ENCODE results near the gene XRRA1.
"Not testable (repeated sequence)": the region's sequence is repeated elsewhere in the genome, so short reads cannot be mapped to it uniquely, and the experiment has no call there.

XRRA1 gene

DNA sequence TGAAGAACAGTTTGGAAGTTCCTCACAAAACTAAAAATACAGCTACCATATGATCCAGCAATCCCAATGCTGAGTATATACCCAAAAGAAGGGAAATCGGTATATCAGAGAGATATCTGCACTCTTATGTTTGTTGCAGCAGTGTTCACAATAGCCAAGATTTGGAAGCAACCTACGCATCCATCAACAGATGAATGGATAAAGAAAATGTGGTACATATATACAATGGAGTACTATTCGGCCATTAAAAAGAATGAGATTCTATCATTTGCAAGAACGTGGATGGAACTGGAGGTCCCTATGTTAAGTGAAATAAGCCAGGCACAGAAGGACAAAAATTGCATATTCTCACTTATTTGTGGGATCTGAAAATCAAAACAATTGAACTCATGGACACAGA, 46.5 kb downstream of the XRRA1 start:
- no peak for DNase-seq (ENCODE audit: low read depth in 2 of 2)

DNA sequence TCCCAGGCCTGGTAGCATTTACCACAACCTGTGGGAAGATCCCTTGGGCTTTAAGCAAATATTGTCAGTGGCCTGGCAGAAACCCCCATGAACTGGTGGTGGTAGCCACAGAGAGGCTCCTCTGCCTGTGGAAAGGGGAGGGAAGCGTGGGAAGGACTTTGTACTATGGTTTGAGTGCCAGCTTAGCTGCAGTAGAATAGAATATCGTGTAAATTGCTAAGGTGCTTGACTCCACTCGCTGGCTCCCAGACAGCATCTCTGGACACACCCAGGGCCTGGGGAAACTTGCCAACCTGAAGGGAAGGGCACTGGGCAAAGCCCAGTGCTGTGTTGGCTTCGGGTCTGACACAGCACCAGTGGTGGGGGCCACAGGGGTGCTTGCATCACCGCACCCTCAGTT, 52.6 kb downstream of the XRRA1 start:
- DNase-seq (ENCODE audit: low read depth in 2 of 2), result no peak

GRCh38 chr11:74895340-74896116, 53.4 kb downstream of the XRRA1 start:
- no peak for DNase-seq (ENCODE audit: low read depth in 2 of 2)

DNA sequence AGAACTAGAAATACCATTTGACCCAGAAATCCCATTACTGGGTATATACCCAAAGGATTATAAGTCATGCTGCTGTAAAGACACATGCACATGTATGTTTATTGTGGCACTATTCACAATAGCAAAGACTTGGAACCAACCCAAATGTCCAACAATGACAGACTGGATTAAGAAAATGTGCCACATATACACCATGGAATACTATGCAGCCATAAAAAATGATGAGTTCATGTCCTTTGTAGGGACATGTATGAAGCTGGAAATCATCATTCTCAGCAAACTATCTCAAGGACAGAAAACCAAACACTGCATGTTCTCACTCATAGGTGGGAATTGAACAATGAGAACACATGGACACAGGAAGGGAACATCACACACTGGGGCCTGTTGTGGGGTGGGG, 55.9 kb downstream of the XRRA1 start:
- not testable (repeated sequence) for DNase-seq (ENCODE audit: low read depth in 2 of 2)

GRCh38 chr11:74877132-74877531, 71.8 kb downstream of the XRRA1 start:
- DNase-seq (ENCODE audit: low read depth in 2 of 2), result peak in 1 of 2 donors; percentile 8

DNA sequence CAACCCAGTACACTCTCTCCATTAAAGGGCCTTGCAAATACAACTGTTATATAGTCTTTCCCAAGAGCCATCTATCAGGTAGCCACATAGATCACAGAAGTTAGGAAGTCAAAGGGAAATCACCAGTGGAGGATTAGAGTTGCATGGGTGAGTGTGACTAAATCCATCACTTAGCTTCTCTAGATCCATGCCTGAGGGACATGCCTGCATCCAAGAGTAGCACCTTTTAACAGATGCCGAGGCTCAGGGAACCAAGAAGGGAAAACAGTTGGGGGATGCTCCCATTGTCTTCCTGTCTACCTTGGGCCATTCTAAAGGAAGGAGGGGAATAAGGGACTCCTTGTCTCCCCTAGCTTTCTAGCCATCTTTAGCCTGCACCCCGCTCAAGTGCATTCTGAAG, 77.9 kb downstream of the XRRA1 start:
- no peak for DNase-seq (ENCODE audit: low read depth in 2 of 2)

DNA sequence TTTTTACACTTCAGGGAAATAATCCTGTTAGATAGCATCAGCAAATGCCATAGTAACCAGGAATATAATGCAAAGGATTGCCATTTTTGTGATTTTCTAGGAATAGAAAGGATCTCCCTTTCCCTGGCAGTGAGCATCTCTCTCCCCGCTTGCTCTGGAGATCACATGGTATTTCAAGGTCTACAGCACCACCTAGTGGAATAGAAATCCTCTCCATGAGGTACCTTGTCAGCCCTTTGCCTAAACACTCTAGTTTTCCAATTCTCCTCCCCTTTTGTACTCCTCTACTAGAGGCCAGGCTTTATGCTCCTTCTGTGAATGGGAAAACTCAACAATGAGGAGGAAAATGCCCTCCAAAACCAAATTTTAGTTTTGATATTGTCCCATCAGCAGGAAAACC, 78.4 kb downstream of the XRRA1 start:
- no peak for DNase-seq (ENCODE audit: low read depth in 2 of 2)

DNA sequence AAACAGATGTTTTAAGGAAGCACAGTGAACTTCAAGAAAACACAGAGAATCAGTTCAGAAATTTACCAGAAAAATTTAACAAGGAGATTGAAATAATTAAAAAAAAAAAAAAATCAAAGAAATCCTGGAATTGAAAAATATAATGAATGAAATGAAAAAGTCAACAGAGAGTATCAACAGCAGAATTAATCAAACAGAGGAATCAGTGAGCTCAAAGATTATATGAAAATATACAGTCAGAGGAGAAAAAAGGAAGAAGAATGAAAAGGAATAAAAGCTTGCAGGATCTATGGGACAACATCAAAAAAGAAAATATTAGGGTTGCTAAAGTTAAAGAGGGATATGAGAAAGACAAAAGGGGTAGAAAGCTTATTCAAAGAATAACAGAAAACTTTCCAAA, 82.3 kb downstream of the XRRA1 start:
- DNase-seq (ENCODE audit: low read depth in 2 of 2), result no peak

DNA sequence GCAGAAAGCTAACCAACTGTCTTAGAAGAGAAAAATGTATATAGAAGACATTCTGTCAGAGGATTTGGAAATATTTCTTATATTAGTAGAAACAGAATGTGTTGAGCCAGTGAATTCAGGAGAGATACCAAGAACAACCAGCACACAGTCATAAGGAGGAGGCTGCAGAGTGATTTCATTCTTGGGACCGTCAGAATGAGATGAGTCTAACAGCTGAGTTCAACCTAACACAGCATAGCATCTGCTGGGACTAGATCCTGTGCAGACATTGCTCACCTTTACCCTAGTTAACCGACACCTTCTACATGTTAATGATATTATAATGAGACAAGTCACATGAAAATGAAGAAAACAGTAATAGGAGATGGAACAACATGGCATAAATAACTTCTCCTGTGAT, 85.5 kb downstream of the XRRA1 start:
- no peak for DNase-seq (ENCODE audit: low read depth in 2 of 2)

DNA sequence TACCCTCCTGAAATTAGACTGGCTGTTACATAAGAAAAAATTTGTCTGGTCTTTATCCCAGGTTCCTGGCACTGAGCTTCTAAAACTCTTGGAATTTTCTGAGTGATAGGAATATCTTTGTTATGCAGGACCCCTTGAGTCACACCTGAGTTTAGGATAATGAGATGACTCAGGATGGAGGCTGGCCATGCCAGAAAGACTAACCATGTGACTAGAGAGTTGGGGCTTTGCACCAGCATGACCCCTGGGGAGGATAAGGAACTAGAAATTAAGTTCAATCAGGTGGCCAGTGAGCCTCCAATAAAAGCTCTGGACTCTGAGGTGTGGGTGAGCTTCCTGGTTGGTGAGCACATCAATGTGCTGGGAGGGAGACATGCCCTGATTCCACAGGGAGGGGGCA, 88.1 kb downstream of the XRRA1 start:
- DNase-seq (ENCODE audit: low read depth in 2 of 2), result no peak

- DNase-seq (ENCODE audit: low read depth in 2 of 2), result no peak
Observed at GRCh38 chr11:74853223-74853622, 95.7 kb downstream of the XRRA1 start.

- no peak for DNase-seq (ENCODE audit: low read depth in 2 of 2)
Observed at GRCh38 chr11:74849525-74850391, 99.1 kb downstream of the XRRA1 start.

DNA sequence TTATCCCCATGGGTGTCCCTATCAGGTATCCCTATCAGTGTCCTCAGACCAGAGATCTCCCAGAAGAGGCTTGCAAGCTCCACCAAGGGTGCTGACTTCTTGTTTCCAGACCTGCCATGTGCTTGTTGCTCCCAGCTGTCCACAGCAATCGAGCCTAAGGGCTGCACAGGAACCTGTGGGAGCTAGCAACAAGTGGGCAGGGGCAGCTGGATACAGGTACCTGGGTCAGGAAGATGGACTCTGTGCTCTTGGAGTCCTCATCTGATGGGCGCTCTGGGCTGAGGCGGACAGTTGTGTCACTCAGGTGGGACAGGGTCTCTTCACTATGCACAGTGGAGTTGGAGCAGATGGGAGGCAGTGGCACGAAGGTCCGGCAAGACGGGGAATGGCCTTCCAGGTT, 101.0 kb downstream of the XRRA1 start:
- DNase-seq (ENCODE audit: low read depth in 2 of 2), result no peak

DNA sequence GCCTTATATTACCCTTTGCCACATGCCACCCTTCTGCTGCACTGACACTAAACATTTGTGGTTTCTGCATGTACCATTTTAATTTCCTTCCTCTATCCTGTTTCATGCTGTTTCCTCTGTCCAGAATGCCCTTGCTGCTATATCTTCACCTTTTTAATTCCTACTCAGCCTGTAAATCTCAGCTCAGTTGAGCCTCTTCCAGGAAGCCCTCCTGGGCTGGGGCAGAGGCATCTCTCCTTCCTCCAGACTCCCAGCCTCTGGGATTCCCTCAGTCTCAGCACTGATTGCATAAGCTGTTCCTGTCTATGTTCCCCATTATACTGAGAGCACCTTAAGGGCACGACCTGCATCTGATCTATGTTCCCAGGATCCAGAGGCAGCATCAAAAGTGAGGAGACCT, 101.5 kb downstream of the XRRA1 start:
- no peak for DNase-seq (ENCODE audit: low read depth in 2 of 2)

DNA sequence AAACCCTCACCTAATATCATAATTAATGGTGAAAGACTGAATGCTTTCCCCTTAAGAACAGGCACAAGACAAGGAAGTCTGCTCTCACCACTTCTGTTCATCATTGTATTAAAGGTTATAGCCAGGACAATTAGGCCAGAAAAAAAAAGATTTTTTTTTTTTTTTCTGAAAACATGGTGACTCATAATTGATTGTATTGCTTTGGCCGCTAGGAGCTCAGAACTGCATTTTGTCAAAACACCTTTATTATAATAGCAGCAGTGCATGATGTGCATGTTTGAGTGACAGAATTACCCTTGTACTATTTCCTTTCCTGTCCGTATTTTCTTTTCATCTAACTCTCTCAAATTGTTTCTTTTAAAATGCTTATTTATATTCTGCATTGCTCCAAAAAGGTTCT, 102.1 kb downstream of the XRRA1 start:
- no peak for DNase-seq (ENCODE audit: low read depth in 2 of 2)

GRCh38 chr11:74845978-74846517, 102.8 kb downstream of the XRRA1 start:
- no peak for DNase-seq (ENCODE audit: low read depth in 2 of 2)

- DNase-seq (ENCODE audit: low read depth in 2 of 2), result no peak
Observed at GRCh38 chr11:74844865-74845264, 104.0 kb downstream of the XRRA1 start.

GRCh38 chr11:74844072-74844471, 104.8 kb downstream of the XRRA1 start:
- no peak for DNase-seq (ENCODE audit: low read depth in 2 of 2)

DNA sequence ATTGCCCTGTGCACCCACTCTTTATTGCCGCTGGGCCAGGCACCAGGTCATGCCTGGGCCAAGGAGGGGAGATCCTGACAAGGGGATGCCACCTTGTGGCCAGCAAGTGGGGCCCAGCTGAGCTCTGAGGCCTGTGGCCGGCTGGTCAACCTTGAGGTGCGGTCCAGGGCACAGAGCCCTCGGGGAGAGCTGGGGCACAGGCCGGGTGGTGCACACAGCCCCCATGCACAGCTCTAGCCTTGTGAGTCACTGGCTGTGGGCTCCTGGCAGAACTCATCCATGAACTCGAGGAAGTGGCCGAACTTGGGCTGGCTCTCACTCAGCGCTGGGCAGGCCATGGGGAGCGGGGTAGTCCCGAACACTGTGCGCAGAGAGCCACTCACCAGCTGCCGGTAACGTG, 105.9 kb downstream of the XRRA1 start:
- no peak for DNase-seq (ENCODE audit: low read depth in 2 of 2)

GRCh38 chr11:74840486-74840885, 108.4 kb downstream of the XRRA1 start:
- DNase-seq (ENCODE audit: low read depth in 2 of 2), result no peak

DNA sequence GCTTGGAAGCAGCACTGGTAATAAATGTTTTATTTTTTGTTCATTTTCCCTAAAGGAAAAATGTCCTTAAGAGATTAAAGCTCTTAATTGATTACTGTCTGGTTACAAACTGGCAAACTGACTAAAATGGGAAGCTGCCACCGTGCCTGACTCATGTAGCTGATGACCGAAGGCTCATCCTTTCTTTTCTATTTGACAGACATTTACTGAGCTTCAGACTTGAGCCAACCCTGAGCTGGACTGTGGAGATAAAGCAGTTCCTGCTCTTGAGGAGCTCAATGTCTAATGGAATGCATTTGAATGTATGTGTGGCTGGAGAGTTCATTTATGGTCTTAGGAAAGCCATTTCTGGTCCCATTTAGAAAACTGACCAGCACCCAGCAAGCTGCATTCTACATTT, 108.9 kb downstream of the XRRA1 start:
- DNase-seq (ENCODE audit: low read depth in 2 of 2), result no peak

DNA sequence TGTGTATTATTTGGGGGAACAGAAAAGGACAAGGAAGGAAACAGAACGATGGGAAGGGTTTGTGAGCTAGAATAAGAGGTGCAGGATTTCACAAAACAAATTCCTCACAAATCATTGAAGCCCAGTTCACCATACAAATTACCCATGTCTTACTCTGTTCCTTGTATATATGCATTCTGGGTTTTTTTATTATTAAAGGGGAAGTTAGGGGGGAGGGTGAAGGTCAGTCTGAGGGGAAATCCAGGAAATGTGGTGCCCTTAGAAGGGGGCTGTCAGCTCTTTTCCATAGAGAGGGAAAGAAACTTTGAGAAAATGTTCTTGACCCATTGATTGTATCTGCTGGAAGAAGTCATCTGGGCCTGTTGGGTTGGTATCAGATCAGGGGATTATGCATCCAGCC, 109.4 kb downstream of the XRRA1 start:
- no peak for DNase-seq (ENCODE audit: low read depth in 2 of 2)

GRCh38 chr11:74838188-74838587, 110.7 kb downstream of the XRRA1 start:
- no peak for DNase-seq (ENCODE audit: low read depth in 2 of 2)
